Spleen (tissue), 7 donors: ENCODE results near the gene ICAM1.

Experiments used
- POLR2A ChIP-seq, 3 donors: fragments of 450-650 bp; IDR thresholded peaks; one replicate each; pipeline ENCODE4 v1.5.1; 2017; ENCODE audit warnings: antibody characterized with exemption in 3 of 3, mild to moderate bottlenecking in 1 of 3
- TF ChIP-seq, protein P1 (sequence below), 11 experiments: fragments of 200-600 bp in 7 of 11; fragments of 450-650 bp in 4 of 11; sonication (generic) in 4 of 11; IDR thresholded peaks in 8 of 11; conservative IDR thresholded peaks in 3 of 11; 1 replicate in 7 of 11; 2 replicates in 4 of 11; pipeline versions ENCODE4 v1.4.0 to v1.8.0; 2016 to 2021; ENCODE audit warnings: antibody characterized with exemption in 11 of 11, inconsistent platforms in 4 of 11, mild to moderate bottlenecking in 1 of 11
- donor health status: DM: no; HTN: no; CAD: no; lungs with moderate emphysema.
- donor health status: DM: no; HTN: no; CAD: no.
- donor health status: DM: no; HTN: no; CAD: no.

DNA sequence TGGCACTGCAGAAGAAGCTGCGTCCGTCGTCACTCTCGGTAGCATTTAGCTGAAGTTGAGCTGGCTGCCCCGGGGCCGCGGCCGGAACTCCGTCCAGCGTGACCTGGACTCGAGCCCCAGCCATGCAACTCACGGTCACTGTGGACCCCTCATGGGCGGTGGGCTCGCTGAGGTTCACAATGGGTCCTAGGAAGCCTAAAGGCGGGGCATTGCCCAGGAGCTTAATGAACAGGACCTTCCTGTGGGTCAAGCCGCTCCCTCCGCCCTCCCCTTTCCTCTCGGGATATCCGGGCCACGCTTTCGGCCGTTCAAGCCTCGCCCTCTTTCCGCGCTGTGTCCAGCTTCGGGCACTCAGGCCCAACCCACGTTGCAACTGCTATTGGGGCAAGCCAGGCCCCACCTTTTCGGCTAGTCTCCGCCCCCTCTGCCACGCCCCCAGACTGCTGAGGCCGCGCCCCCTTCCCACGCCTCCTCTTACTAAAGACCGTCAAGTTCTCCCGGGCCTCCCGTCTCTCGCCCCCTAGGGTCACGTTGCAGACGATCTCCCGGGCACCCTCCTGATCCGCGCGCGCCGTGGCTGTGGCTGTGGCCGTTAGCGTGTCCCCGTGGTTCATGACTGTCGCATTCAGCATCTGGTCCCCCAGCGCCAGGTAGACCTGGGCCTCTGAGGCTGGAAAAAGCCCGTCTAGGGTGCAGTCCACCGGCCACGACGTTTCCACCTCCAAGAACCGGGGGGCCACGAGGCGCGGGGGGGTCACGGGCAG, 63.9 kb downstream of the ICAM1 start:
- TF ChIP-seq, protein P1, sequence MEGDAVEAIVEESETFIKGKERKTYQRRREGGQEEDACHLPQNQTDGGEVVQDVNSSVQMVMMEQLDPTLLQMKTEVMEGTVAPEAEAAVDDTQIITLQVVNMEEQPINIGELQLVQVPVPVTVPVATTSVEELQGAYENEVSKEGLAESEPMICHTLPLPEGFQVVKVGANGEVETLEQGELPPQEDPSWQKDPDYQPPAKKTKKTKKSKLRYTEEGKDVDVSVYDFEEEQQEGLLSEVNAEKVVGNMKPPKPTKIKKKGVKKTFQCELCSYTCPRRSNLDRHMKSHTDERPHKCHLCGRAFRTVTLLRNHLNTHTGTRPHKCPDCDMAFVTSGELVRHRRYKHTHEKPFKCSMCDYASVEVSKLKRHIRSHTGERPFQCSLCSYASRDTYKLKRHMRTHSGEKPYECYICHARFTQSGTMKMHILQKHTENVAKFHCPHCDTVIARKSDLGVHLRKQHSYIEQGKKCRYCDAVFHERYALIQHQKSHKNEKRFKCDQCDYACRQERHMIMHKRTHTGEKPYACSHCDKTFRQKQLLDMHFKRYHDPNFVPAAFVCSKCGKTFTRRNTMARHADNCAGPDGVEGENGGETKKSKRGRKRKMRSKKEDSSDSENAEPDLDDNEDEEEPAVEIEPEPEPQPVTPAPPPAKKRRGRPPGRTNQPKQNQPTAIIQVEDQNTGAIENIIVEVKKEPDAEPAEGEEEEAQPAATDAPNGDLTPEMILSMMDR (IDR thresholded peaks at IDR 0.05 in 8 of 11, conservative IDR thresholded peaks at IDR 0.05 in 3 of 11): peak in 2 of 11 experiments; percentile 11 to 13
- no peak for TF ChIP-seq POLR2A (IDR thresholded peaks at IDR 0.05)
